Vagina (tissue), 2 donors: ENCODE measurements around the gene PADI1. TPM values are rescaled to one million over a fixed set of nuclear protein-coding genes. Genes with fewer than 3 reads are reported as not detected.

Source experiments
- DNase-seq, 2 donors: peaks; one replicate each; pipeline ENCODE4 v3.0.0-alpha.2; 2017; ENCODE audit errors: extremely low spot score in 2 of 2
- H3K27ac ChIP-seq: fragments of 200-600 bp; sonication (generic); one replicate; pipeline ENCODE4 v1.5.1; 2019
- H3K27me3 ChIP-seq: fragments of 200-600 bp; sonication (generic); one replicate; pipeline ENCODE4 v1.5.1; 2019
- H3K36me3 ChIP-seq, 2 donors: fragments of 200-600 bp; sonication (generic); one replicate each; pipeline ENCODE4 v1.5.1; 2017 to 2019
- H3K4me1 ChIP-seq: fragments of 200-600 bp; sonication (generic); one replicate; pipeline ENCODE4 v1.5.1; 2019
- H3K4me3 ChIP-seq, 2 donors: fragments of 200-600 bp; sonication (generic); 1 replicate in 1 of 2; 2 replicates in 1 of 2; pipeline ENCODE4 v1.5.1; 2016 to 2019
- H3K9me3 ChIP-seq: fragments of 200-600 bp; sonication (generic); one replicate; pipeline ENCODE4 v1.5.1; 2019
- POLR2A ChIP-seq, 2 donors: fragments of 450-650 bp; IDR thresholded peaks; one replicate each; pipeline ENCODE4 v1.6.1; 2017; ENCODE audit warnings: antibody characterized with exemption in 2 of 2, mild to moderate bottlenecking in 2 of 2, moderate library complexity in 2 of 2
- POLR2AphosphoS5 ChIP-seq, 2 donors: sonication (generic); formaldehyde crosslinking; IDR thresholded peaks; one replicate each; pipeline ENCODE4 v1.9.0; 2017; ENCODE audit warnings: antibody characterized with exemption in 2 of 2, mild to moderate bottlenecking in 2 of 2, low read depth in 1 of 2; ENCODE audit not compliant: insufficient read depth in 1 of 2
- intact Hi-C: fragments of 100-400 bp; cut with DNase I; formaldehyde crosslinking; loops from one replicate; pipeline ENCODE4 v1.15.1; 2023
- total RNA-seq: library from RNA; depleted of rRNA; stranded (reverse); fragments of >200 nt; gene quantifications from one replicate; pipeline ENCODE4 v1.2.3, GENCODE V29; 2016
- TF ChIP-seq, protein P1 (sequence below), 3 experiments: fragments of 450-650 bp in 2 of 3; fragments of 200-600 bp in 1 of 3; sonication (generic) in 1 of 3; IDR thresholded peaks; one replicate each; pipeline ENCODE4 v1.5.1; 2017 to 2019; ENCODE audit warnings: antibody characterized with exemption in 3 of 3, mild to moderate bottlenecking in 2 of 3, moderate library complexity in 2 of 3

PADI1 gene
- total RNA-seq, 1 donor from 2014 or later: 46.4 TPM

DNA sequence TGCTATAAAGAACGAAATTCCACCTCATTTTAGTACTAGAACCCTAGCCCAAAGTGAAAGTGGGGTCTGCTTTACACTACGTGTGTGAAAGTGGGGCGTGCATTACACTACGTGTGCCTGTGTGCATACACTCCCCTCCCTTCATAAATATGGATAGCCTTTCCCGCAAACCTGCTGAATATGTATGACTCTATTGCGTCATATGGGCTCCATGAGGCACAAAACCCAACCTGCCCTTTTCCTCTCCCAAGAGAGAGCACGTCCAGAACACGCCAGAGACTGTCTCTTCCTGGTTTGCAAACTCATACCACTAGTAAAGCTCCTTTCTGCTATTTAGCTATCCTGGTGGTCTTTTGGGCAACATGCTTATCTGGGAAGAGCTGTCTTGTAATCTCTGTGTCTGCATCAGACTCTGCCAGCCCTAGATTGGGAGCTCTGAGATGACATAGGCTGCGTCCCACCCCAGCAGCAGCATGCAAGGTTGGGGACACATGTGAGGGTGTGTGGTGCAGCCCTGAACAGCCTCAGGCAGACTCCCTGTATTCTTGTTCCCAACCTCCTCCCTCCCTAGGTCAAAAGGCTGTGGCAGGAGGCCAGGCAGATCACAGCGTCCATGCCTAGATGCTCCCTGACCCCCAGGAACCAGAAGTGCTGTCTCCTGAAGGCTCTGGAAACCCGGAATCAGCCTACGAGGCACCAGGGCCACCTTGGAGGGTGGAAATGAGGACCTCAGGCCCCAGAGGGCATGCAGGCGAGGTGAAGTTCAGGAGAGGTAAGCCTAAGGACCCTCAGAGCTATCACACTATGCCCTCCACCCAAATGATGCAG lies 12.3 kb upstream of the PADI1 start:
- no peaks in the 10 kb centered on the region for H3K27me3 ChIP-seq
- no peaks in the 10 kb centered on the region for H3K9me3 ChIP-seq
- H3K4me1 ChIP-seq: peaks cover 10% of the 10 kb centered on the region
- H3K36me3 ChIP-seq: no peaks in the 10 kb centered on the region
- TF ChIP-seq POLR2A (IDR thresholded peaks at IDR 0.05): no peak
- peak in 1 of 2 donors; percentile 42 for TF ChIP-seq POLR2AphosphoS5 (IDR thresholded peaks at IDR 0.05; ENCODE audit: insufficient read depth in 1 of 2, low read depth in 1 of 2)
- DNase-seq: peak in 1 of 2 donors; percentile 93
- intact Hi-C loops: no loop called here
- no peak overlapping the region for H3K4me3 ChIP-seq
- H3K27ac ChIP-seq: no peak overlapping the region

DNA sequence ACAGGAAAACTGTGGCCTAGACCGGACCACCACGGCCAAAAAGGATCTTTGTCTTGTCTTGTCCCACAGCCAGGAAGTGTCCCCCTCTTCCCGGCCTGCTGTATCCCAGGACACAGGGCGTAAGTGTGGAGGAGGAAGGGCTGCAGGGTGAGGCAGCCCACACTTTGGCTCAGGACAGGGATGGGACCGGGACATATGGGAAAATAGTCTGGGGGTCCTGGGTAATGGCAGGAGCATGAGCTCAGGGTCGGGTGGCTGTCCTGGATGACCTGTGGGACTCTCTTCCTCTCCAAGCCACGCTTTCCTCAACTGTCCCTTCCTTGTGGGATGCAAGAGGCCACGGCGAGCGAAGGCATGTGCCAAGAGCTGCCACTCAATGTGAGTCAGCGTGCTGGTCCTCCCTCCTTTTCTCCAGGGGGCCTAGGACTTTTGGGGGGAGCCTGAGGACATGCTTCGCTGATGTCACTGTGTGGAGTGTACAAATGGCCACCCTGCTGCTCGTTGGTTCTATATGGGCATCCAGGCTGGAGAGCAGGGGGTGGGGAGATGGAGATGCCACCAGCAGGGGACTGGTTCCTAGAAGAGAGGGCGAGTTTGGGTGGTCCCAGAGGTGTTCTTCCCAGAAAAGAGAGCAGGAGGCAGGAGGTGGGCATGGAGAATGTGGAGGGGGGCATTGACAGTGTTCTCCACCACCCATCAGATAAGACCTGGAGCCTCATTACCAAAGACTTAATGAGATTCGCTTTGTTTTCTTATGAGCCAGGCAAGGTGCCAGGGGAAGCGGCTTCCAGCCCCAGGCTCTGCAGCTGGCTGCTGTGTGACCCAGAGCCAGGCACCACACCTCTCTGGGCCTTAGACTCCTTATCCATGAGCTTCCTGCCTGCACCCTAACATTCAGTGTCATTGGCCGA lies 11.5 kb upstream of the PADI1 start:
- Histone ChIP-seq H3K27me3 (no peaks in the 10 kb centered on the region), H3K36me3 (no peaks in the 10 kb centered on the region), H3K9me3 (no peaks in the 10 kb centered on the region), H3K27ac (no peak overlapping the region), H3K4me3 (no peak overlapping the region), H3K4me1 (peaks cover 10% of the 10 kb centered on the region)
- TF ChIP-seq POLR2AphosphoS5 (IDR thresholded peaks at IDR 0.05; ENCODE audit: insufficient read depth in 1 of 2, low read depth in 1 of 2) (no peak), POLR2A (IDR thresholded peaks at IDR 0.05) (no peak)
- TF ChIP-seq, protein P1, sequence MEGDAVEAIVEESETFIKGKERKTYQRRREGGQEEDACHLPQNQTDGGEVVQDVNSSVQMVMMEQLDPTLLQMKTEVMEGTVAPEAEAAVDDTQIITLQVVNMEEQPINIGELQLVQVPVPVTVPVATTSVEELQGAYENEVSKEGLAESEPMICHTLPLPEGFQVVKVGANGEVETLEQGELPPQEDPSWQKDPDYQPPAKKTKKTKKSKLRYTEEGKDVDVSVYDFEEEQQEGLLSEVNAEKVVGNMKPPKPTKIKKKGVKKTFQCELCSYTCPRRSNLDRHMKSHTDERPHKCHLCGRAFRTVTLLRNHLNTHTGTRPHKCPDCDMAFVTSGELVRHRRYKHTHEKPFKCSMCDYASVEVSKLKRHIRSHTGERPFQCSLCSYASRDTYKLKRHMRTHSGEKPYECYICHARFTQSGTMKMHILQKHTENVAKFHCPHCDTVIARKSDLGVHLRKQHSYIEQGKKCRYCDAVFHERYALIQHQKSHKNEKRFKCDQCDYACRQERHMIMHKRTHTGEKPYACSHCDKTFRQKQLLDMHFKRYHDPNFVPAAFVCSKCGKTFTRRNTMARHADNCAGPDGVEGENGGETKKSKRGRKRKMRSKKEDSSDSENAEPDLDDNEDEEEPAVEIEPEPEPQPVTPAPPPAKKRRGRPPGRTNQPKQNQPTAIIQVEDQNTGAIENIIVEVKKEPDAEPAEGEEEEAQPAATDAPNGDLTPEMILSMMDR (IDR thresholded peaks at IDR 0.05): no peak
- DNase-seq: peak in 1 of 2 donors; percentile 94
- intact Hi-C loops: no loop called here

DNA sequence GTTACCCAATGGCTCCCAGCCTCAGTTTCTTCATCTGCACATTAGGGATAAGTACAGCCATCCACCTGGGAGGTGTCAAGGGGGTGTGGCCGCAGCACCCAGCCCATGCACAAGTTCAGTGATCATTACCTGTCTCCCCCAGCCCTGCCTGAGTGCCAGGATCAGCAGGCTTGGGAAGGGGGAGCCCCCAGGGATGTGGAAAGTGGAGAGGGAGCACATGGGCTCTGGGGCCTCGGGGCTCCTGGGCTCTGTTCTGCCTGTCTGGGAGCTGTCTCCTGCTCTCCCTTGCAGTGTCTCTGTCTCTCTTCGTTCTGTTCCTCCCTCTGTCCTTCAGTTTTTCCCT lies 10.8 kb upstream of the PADI1 start:
- Histone ChIP-seq H3K4me1 (peaks cover 10% of the 10 kb centered on the region), H3K4me3 (no peak overlapping the region), H3K9me3 (no peaks in the 10 kb centered on the region), H3K27me3 (no peaks in the 10 kb centered on the region), H3K36me3 (no peaks in the 10 kb centered on the region), H3K27ac (no peak overlapping the region)
- intact Hi-C loops: no loop called here
- no peak for TF ChIP-seq POLR2AphosphoS5 (IDR thresholded peaks at IDR 0.05; ENCODE audit: insufficient read depth in 1 of 2, low read depth in 1 of 2)
- no peak for TF ChIP-seq POLR2A (IDR thresholded peaks at IDR 0.05)
- TF ChIP-seq, protein P1 (IDR thresholded peaks at IDR 0.05): no peak
- peak in 1 of 2 donors; percentile 55 for DNase-seq

DNA sequence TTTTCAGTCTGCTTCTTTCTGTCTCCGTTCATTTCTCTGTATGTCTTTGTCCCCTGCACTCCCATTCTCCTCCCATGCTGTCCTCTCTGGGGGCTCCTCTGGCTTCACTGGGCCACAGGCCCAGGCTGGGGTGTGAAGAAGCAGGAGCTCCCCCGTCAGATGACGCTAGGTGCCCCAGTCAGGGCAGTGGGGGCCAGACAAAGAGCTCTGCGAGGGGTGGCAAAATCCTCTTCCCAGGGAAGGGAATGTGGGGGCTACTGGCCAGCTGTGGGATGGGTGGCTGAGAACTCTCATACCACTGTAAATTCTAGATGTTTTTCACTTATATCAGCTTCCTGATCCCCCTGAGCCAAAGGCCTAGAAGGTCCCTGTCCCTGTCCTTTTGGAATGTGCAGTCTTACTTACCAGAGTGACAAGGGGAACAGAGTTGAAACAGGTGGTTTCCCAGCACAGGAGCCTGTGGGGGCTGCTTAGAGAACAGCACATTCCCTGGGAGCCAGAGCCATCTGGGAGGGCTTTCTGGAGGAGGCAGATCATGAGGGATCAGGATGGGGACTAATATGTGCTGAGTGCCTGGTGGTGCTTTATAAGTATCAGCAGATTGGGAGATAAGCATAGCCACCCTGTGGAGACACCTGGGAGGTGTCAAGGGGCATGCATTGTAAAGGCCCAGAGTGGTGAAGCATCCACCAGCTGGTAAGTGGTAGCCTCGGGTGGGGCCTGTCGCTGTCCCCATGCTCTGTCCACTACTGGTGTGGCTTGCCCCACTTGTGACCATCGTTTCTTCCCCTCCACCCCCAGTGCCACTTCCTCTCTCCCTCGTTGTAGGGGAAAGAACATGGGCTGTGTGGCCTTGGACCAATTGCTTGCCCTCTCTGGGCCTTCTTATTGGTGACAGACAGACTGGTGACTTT lies 10.1 kb upstream of the PADI1 start:
- no peaks in the 10 kb centered on the region for H3K27me3 ChIP-seq
- peak in 1 of 2 donors; percentile 72 for DNase-seq

More for the DNA sequence above, 10.1 kb upstream of the PADI1 start:
- Histone ChIP-seq H3K9me3 (no peaks in the 10 kb centered on the region), H3K36me3 (no peaks in the 10 kb centered on the region), H3K27ac (no peak overlapping the region), H3K4me1 (peaks cover 10% of the 10 kb centered on the region), H3K4me3 (no peak overlapping the region)
- TF ChIP-seq POLR2A (IDR thresholded peaks at IDR 0.05): no peak
- TF ChIP-seq POLR2AphosphoS5 (IDR thresholded peaks at IDR 0.05; ENCODE audit: insufficient read depth in 1 of 2, low read depth in 1 of 2): no peak
- TF ChIP-seq, protein P1 (IDR thresholded peaks at IDR 0.05): no peak
- intact Hi-C loops: no loop called here
